Activated naive CD4-positive, alpha-beta T cell treated with anti-CD3 and anti-CD28 coated beads for 36 hours (primary cell): ENCODE measurements around the gene CNIH1. TPM values are rescaled to one million over a fixed set of nuclear protein-coding genes. Genes with fewer than 3 reads are reported as not detected.
"Not testable (repeated sequence)": the region's sequence is repeated elsewhere in the genome, so short reads cannot be mapped to it uniquely, and the experiment has no call there.

Experiments
- CTCF ChIA-PET: fragments of 350-600 bp; sonication (Branson Sonifier 250); formaldehyde crosslinking; loops from one replicate; lab custom pipeline; 2021; ENCODE audit warnings: antibody characterized with exemption; lab: Charles Lee
- DNase-seq: peaks from one replicate; pipeline ENCODE4 v3.0.0-alpha.2; 2020
- H3K27ac Mint-ChIP-seq: one replicate; pipeline ENCODE4 v1.8.0; 2021; ENCODE audit warnings: mild to moderate bottlenecking, mixed read lengths
- H3K27me3 Mint-ChIP-seq: one replicate; pipeline ENCODE4 v1.8.0; 2021; ENCODE audit warnings: low read depth, mixed read lengths
- H3K36me3 Mint-ChIP-seq: one replicate; pipeline ENCODE4 v1.8.0; 2021; ENCODE audit warnings: low read depth, mixed read lengths
- H3K4me1 Mint-ChIP-seq: one replicate; pipeline ENCODE4 v1.8.0; 2021; ENCODE audit warnings: low read depth, mixed read lengths
- H3K4me3 Mint-ChIP-seq: one replicate; pipeline ENCODE4 v1.8.0; 2021; ENCODE audit warnings: mild to moderate bottlenecking, moderate library complexity, mixed read lengths
- H3K9me3 Mint-ChIP-seq: one replicate; pipeline ENCODE4 v1.8.0; 2021; ENCODE audit warnings: mixed read lengths
- intact Hi-C: fragments of 100-400 bp; cut with micrococcal nuclease; formaldehyde crosslinking; loops from one replicate; pipeline ENCODE4 v1.15.1; 2023
- total RNA-seq, 2 experiments: library from RNA; stranded (reverse); gene quantifications; one replicate each; pipeline ENCODE4 v1.2.3, GENCODE V29; 2021

The CNIH1 gene
- total RNA-seq, 2 experiments from 2014 or later = 68.1 to 78.4 TPM

DNA sequence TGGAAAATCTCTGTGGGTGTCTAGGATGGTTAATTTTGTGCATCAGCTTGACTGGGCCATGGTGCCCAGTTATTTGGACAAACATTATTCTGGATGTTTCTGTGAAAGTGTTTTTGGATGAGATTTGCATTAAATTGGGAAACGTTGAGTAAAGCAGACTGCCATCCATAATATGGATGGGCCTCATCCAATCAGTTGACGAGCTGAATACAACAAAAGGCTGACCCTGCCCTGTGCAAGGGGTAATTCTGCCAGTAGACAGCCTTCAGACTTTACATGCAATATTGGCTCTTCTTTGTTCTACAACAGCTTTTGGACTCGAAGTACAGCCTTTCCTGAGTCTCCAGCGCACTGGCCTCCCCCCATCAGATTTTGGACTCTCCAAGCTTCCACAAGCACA is 45.9 kb downstream of the CNIH1 start:
- no peaks in the 10 kb centered on the region for H3K9me3 Mint-ChIP-seq
- H3K27ac Mint-ChIP-seq = no peak overlapping the region
- peaks cover 4% of the 10 kb centered on the region for H3K27me3 Mint-ChIP-seq
- CTCF ChIA-PET = interaction anchor here (1.2 to 1.3 kb wide), 2 partner anchors 20 to 94 kb away, joined by 3 to 4 read pairs; no protein-coding TSS in a partner anchor
- no peaks in the 10 kb centered on the region for H3K36me3 Mint-ChIP-seq
- intact Hi-C loops = loop anchor here (5.0 kb wide), 2 partner anchors 487 to 1843 kb away; partner anchors contain the start of genes GPR137C and TXNDC16
- DNase-seq = no peak
- no peak overlapping the region for H3K4me3 Mint-ChIP-seq
- H3K4me1 Mint-ChIP-seq = peaks cover 8% of the 10 kb centered on the region

DNA sequence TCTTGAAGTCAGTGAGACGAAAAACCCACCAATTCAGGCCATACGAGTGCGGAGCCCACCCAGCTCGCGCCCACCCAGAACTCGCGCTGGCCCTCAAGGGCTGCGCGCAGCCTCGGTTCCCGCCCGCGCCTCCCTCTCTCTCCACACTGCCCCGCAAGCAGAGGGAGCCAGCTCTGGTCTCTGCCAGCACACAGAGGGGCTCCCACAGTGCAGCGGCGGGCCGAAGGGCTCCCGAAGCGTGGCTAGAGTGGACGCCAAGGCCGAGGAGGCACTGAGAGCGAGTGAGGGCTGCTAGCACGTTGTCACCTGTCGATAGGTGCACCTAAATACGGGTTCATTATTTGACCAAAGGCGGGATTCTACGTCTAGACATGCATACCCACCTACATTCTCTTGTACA is 46.6 kb downstream of the CNIH1 start:
- CTCF ChIA-PET = interaction anchor here (0.6 to 1.2 kb wide), 2 partner anchors 95 to 206 kb away, joined by 3 to 4 read pairs; no protein-coding TSS in a partner anchor
- H3K4me3 Mint-ChIP-seq = no peak overlapping the region
- no peak for DNase-seq
- no peaks in the 10 kb centered on the region for H3K9me3 Mint-ChIP-seq
- H3K27me3 Mint-ChIP-seq = peaks cover 4% of the 10 kb centered on the region
- no peak overlapping the region for H3K27ac Mint-ChIP-seq
- no peaks in the 10 kb centered on the region for H3K36me3 Mint-ChIP-seq
- peaks cover 8% of the 10 kb centered on the region for H3K4me1 Mint-ChIP-seq
- intact Hi-C loops = no loop called here

DNA sequence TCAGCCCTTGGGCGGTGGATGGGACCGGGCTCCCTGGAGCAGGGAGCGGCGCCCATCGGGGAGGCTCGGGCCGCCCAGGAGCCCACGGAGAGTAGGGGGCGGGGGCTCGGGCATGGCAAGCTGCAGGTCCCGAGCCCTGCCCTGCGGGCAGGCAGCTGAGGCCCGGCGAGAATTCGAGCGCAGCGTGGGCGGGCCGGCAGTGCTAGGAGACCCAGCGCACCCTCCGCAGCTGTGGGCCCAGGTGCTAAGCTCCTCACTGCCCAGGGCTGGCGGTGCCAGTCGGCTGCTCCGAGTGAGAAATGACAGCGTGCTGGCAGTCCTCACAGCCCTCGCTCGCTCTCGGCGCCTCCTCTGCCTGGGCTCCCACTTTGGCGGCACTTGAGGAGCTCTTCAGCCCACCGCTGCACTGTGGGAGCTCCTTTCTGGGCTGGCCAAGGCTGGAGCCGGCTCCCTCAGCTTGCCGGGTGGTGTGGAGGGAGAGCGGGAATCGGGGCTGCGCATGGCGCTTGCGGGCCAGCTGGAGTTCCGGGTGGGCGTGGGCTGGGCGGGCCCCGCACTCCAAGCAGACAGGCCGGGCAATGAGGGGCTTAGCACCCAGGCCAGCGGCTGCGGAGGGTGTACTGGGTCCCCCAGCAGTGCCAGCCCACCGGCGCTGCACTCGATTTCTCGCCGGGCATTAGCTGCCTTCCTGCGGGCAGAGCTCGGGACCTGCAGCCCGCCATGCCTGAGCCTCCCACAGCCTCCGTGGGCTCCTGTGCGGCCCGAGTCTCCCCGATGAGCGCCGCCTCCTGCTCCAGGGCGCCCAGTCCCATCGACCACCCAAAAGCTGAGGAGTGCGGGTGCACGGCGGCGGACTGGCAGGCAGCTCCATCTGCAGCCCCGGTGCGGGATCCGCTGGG is 47.9 kb downstream of the CNIH1 start:
- H3K27me3 Mint-ChIP-seq, H3K36me3 Mint-ChIP-seq, H3K4me3 Mint-ChIP-seq, H3K9me3 Mint-ChIP-seq, intact Hi-C loops, H3K27ac Mint-ChIP-seq, H3K4me1 Mint-ChIP-seq, CTCF ChIA-PET, DNase-seq: not testable (repeated sequence)

DNA sequence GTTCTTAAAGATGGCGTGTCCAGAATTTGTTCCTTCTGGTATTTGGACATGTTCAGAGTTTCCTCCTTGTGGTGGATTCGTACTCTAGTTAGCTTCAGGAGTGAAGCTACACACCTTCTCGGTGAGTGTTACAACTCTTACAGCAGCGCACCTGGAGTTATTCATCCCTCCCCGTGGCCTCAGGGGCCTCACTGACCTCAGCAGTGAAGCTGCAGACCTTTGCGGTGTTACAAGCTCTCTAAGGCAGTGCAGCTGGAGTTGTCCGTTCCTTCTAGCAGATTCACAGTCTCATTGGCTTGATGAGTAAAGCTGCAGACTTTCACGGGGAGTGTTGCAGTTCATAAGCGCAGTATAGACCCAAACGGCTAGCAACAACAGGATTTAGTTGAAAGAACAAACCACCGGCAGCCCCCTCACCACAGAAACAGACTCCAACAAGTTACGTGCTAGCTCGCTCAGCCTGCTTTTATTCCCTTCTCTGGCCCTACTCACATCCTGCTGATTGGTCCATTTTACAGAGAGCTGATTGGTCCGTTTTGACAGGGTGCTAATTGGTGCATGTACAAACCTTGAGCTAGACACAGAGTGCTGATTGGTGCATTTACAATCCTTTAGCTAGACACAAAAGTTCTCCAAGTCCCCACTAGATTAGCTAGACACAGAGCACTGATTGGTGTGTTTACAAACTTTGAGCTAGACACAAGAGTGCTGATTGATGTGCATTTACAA is 48.9 kb downstream of the CNIH1 start:
- DNase-seq = no peak
- no peaks in the 10 kb centered on the region for H3K4me1 Mint-ChIP-seq
- CTCF ChIA-PET = interaction anchor here (0.5 to 0.6 kb wide), 2 partner anchors 52 to 97 kb away, joined by 3 to 4 read pairs; no protein-coding TSS in a partner anchor
- H3K36me3 Mint-ChIP-seq = no peaks in the 10 kb centered on the region
- H3K4me3 Mint-ChIP-seq = no peak overlapping the region
- H3K9me3 Mint-ChIP-seq = no peaks in the 10 kb centered on the region
- intact Hi-C loops = no loop called here
- no peak overlapping the region for H3K27ac Mint-ChIP-seq
- peaks cover 7% of the 10 kb centered on the region for H3K27me3 Mint-ChIP-seq

DNA sequence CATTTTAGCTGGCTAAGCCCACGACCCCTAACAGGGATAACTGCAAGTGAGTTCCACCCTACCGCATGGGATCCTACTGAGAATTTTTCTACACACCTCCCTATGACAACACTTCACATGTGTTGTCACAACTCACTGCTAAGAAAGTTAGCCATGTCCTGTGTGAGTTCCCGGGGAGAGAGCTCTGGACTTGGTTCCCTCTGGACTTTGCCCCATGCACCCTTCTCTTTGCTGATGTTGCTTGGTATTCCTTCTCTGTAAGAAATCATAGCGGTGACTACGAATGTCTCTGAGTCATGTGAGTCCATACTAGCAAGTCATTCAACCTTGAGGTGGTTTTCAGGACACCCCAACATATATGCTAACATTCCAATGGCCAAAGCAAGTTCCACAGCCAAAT is 53.8 kb downstream of the CNIH1 start:
- Mint-ChIP-seq H3K27me3 (peaks cover 7% of the 10 kb centered on the region), H3K27ac (no peak overlapping the region), H3K4me1 (no peaks in the 10 kb centered on the region), H3K9me3 (no peaks in the 10 kb centered on the region), H3K4me3 (no peak overlapping the region), H3K36me3 (no peaks in the 10 kb centered on the region)
- DNase-seq = no peak
- CTCF ChIA-PET = interaction anchor here (0.7 kb wide), 1 partner anchor 186 kb away, joined by 3 read pairs; no protein-coding TSS in a partner anchor
- intact Hi-C loops = no loop called here

DNA sequence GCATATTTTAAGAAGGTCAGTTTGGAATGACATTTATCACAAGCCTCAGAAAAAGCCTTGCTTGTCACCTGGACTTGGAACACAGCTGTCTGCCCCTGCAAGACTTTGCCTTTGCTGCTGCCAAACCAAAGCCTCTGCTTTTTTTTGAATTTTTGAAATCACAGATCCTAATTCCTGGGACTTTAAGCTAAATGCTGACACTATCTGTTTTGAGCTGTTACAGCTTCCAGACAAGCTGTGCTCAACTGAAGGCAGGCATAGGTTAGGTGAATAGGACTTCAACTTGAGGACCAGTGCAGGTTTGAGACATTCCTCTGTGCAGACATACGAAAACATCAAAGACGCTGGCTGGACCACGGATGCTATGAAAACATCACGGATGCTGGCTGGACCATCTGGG is 55.6 kb downstream of the CNIH1 start:
- Mint-ChIP-seq H3K27me3 (peaks cover 7% of the 10 kb centered on the region), H3K4me1 (no peaks in the 10 kb centered on the region), H3K9me3 (no peaks in the 10 kb centered on the region), H3K4me3 (no peak overlapping the region), H3K36me3 (no peaks in the 10 kb centered on the region), H3K27ac (no peak overlapping the region)
- DNase-seq = no peak
- intact Hi-C loops = no loop called here
- CTCF ChIA-PET = no interaction called here

DNA sequence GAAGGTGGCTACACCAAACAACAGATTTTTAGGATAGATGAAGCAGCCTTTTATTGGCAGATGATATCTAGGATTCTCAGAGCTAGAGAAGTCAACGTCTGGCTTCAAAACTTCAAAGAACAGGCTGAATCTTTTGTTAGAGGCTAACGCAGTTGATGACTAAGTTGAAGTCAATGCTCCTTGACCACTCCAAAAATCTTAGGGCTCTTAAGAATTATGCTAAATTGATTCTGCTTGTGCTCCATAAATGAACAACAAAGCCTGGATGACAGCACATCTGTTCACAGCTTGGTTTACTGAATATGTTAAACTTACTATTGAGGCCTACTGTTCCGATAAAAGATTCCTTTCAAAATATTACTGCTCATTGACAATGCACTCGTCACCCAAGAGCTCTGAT is 57.3 kb downstream of the CNIH1 start:
- intact Hi-C loops = no loop called here
- no peak for DNase-seq
- no peak overlapping the region for H3K4me3 Mint-ChIP-seq
- no peaks in the 10 kb centered on the region for H3K9me3 Mint-ChIP-seq
- CTCF ChIA-PET = no interaction called here
- H3K27ac Mint-ChIP-seq = no peak overlapping the region
- no peaks in the 10 kb centered on the region for H3K4me1 Mint-ChIP-seq
- H3K27me3 Mint-ChIP-seq = peaks cover 11% of the 10 kb centered on the region
- H3K36me3 Mint-ChIP-seq = no peaks in the 10 kb centered on the region

DNA sequence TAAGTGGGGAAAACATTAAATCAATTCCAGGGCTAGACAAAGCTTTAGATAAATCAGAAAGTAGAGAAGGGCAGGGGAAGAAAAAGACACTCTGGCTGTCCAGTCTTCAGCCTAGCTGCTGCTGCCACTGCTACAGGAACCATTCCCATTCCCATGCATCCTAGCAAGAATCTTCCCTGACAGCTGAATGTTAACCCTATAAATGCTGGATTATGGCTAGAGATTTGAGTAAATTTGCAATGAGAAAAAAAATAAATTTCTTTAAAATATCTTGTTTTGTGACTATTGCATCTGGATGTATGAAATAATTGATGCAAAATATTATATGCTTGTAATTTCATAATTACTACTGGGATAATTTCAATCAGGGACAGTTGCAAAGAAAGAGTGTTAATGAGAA is 59.4 kb downstream of the CNIH1 start:
- H3K4me3 Mint-ChIP-seq = no peak overlapping the region
- H3K27me3 Mint-ChIP-seq = peaks cover 12% of the 10 kb centered on the region
- CTCF ChIA-PET = interaction anchor here (0.7 kb wide), 1 partner anchor 1336 kb away, joined by 3 read pairs; no protein-coding TSS in a partner anchor
- no peaks in the 10 kb centered on the region for H3K36me3 Mint-ChIP-seq
- intact Hi-C loops = no loop called here
- DNase-seq = no peak
- H3K4me1 Mint-ChIP-seq = no peaks in the 10 kb centered on the region
- H3K9me3 Mint-ChIP-seq = no peaks in the 10 kb centered on the region
- H3K27ac Mint-ChIP-seq = no peak overlapping the region

DNA sequence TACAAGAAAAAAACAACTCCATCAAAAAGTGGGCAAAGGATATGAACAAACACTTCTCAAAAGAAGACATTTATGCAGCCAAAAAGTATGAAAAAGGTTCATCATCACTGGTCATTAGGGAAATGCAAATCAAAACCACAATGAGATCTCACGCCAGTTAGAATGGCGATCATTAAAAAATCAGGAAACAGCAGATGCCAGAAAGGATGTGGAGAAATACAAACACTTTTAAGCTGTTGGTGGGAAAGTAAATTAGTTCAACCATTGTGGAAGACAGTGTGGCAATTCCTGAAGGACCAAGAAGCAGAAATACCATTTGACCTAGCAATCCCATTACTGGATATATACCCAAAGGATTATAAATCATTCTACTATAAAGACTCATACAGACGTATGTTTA is 60.6 kb downstream of the CNIH1 start:
- H3K4me3 Mint-ChIP-seq, H3K9me3 Mint-ChIP-seq, DNase-seq, H3K27ac Mint-ChIP-seq, H3K36me3 Mint-ChIP-seq, intact Hi-C loops, CTCF ChIA-PET, H3K4me1 Mint-ChIP-seq: not testable (repeated sequence)
- peaks cover 12% of the 10 kb centered on the region for H3K27me3 Mint-ChIP-seq

DNA sequence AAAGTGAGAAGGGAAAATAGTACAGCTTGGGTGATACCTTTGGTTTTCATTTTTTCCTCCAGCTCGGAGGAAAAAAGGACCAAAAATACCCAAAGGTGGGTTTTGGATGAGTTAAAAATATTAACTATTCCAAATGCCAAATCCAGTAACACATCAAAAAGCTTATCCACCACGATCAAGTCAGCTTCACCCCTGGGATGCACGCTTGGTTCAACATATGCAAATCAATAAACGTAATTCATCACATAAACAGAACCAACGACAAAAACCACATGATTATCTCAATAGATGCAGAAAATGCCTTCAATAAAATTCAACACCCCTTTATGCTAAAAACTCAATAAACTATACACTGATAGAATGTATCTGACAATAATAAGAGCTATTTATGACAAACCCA is 62.3 kb downstream of the CNIH1 start:
- intact Hi-C loops, H3K36me3 Mint-ChIP-seq, CTCF ChIA-PET, H3K27ac Mint-ChIP-seq, DNase-seq, H3K9me3 Mint-ChIP-seq, H3K4me3 Mint-ChIP-seq, H3K4me1 Mint-ChIP-seq: not testable (repeated sequence)
- peaks cover 13% of the 10 kb centered on the region for H3K27me3 Mint-ChIP-seq

DNA sequence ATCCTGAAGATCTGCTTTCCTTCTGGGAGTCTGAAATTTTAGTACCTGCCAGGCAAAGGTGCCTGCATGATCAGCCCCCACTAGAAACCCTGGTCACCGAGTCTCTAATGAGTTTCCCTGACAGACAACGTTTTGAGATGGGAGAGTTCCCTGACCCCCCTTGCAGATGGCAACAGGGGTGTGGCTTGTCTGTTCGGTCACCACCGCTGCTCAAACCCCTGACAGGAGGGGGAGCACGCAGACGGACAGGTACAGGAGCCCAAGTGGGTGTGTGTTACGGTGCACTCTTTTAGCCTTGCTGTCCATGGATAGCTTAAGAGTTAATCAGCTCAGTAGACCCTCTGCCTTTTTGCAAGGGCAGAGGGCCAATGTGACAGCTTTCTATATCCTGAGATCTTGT is 63.7 kb downstream of the CNIH1 start:
- intact Hi-C loops = no loop called here
- Mint-ChIP-seq H3K36me3 (no peaks in the 10 kb centered on the region), H3K27me3 (peaks cover 13% of the 10 kb centered on the region), H3K4me3 (no peak overlapping the region), H3K4me1 (no peaks in the 10 kb centered on the region), H3K9me3 (no peaks in the 10 kb centered on the region), H3K27ac (no peak overlapping the region)
- CTCF ChIA-PET = no interaction called here
- no peak for DNase-seq

DNA sequence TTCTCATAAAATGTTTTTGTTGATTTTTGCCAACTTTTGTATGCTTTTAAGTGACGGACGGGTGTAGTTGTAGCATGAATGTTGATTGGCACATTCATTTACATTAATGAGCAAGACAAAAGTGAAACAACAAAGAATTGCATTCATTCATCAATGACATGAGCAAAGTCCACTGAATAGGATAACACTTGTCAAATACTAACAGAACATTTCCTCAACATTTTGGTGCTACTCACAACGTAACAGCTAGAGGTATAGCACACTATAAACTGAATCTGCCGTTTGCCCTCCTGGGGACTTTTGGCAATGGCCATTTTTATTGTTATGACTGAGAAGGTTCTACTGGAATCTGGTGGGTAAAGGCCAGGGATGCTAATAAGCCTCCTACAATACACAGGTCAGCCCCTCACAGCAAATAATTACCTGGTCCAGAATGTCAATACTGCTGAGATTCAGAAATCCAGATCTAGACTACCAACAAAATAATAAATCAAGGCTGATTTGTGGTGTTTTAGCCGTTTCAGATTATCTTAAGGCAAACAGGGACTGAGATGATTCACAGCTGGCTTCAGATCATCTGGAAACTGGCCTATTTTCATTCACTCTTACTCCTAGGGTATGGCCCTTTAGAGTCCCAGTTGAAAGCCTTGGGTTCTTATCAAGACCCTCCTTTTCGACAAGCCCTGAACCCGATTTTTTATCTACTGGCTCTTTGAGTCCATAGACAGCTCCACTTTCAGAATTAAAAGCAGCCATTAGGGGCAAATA is 66.9 kb downstream of the CNIH1 start:
- DNase-seq = no peak
- Mint-ChIP-seq H3K27me3 (peaks cover 7% of the 10 kb centered on the region), H3K27ac (no peak overlapping the region), H3K4me3 (no peak overlapping the region), H3K36me3 (no peaks in the 10 kb centered on the region), H3K4me1 (no peaks in the 10 kb centered on the region), H3K9me3 (no peaks in the 10 kb centered on the region)
- intact Hi-C loops = no loop called here
- CTCF ChIA-PET = no interaction called here
